ENCODE measurements around the gene KRTAP10-3.

KRTAP10-3 gene

GRCh38 chr21:44530221-44530902 is 28.2 kb downstream of the KRTAP10-3 start:
- no peak for DNase-seq (ENCODE audit: low read depth, low spot score)

DNA sequence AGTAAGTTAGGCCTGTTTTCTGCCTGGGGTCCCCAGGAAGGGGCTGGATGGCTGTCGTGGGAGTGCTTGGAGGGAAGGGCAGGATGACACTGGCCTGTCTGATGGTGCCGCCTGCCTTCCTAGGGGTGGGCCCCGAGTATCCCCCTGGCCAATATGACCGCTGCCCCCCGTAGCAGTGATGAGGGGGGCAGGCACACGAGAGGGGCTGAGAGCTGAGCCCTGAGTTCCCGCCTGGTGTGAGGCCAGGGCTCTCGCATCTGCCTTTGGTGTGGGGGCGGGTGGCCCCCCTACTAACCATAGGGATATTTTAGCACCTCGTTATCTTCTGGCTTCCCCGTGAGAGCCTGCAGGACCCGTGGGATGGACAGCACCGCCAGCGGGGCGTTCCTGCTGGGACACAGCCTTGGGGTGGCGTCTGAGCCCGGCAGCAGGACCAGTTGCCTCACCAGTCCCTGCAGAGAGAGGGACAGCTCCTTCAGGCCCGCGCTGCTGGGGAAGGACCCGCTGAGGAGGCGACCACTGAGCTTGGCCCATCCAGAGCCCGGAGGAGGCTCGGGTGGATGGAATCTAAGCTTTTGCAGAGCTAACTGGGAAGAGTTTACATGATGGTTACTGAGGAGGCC is 29.0 kb downstream of the KRTAP10-3 start:
- no peak for DNase-seq (ENCODE audit: low read depth, low spot score)

- DNase-seq (ENCODE audit: low read depth, low spot score): no peak
These were observed 29.6 kb downstream of the KRTAP10-3 start for GRCh38 chr21:44529011-44529421.

DNA sequence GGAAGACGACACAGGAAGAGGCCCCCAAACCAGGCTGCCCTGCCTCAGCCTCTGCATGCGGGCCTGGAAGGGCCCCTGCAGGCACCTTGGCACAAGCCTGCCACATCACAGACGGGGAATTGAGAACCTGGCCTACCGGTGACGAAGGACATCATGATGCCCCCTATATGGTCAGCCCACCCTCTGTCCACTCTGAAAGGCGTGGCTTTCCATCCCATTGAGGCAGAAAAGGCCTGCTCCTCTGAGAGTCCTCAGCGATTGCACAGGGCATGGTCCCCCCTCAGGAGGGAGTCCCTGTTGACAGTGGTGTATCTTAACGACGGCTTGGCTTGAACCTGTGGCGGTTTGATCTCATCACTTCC is 30.0 kb downstream of the KRTAP10-3 start:
- DNase-seq (ENCODE audit: low read depth, low spot score): no peak

GRCh38 chr21:44527983-44528633 is 30.5 kb downstream of the KRTAP10-3 start:
- DNase-seq (ENCODE audit: low read depth, low spot score): no peak

DNA sequence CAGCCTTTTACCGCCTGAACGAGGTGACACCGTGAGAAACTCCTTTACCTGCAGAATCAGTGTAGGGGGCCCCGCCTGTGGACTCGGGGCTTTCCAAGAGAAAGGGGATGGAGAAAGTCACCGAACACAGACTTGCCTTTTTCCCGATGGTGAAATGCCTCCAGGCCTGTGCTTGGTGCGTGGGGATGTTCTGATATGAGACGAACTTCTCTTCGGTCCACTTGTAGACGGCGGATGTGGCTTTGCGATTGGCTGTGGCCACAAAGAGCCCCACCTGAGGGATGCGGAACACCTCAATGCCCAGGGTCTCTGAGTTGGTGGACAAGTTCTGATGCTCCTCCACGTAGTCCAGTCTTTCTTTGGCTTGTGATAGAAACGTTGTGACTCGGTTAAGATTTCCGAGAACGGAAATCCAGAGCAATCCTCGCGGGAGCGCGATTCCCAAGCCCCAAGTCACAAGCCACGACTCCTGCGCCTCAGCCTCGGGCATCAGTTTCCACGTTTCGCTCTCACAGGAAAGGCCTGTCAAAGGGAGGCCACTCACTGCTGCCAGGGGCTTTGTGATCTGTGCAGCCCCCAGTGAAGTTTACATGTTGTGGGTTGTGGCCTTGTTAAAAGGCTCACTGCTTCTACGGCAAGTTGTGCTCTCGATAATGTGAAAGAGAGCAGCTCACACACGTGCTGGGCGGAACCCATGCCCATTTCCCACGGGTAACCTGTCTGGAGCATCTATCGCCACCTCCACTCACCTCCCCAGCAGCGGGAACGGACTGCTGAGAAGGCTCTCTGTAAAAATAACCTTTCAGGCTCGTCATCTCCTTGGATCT is 31.2 kb downstream of the KRTAP10-3 start:
- no peak for DNase-seq (ENCODE audit: low read depth, low spot score)

DNA sequence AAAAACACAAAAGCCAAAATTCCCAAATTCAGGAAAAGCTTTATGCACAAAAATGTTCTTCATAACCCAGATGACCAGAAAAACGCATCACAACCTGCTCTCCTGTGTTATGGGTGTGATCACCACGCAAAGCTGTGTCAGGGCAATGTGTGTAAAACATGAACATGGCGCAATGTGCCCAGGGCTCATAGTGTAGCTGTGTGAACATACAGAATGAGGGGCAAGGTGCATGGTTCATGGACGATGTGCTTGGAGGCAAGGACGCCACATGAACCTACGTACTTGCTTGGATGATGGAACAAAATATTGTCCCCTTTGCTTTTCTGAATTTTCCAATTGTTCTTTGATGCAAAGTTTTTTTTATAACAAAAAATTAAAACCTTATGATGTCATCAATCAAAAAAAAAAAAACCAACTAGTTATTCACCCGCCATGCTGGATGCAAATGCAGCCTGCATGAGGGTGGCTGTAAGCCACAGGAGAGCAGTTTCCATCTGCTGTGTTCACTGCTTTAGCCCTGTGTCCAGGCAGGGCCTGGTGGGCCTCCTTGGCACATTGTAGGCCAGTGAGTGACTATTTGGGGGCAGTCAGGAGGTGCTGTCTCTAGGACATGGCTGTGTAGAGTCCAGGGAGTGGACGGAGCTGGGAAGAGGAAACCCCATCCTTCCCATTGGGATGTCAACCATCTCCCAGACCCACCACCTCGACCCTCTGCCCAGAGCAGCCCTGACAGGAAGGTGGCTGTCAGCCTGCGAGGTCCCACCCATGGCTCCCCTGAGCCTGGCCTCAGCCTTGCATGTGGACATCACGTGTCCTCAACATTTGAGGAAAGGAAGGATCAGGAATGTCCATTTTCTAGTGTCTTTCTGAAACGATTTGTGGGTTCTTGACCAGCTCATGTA is 32.2 kb downstream of the KRTAP10-3 start:
- DNase-seq (ENCODE audit: low read depth, low spot score): no peak

- DNase-seq (ENCODE audit: low read depth, low spot score): no peak
These were observed 33.1 kb downstream of the KRTAP10-3 start for GRCh38 chr21:44525391-44526095.

DNA sequence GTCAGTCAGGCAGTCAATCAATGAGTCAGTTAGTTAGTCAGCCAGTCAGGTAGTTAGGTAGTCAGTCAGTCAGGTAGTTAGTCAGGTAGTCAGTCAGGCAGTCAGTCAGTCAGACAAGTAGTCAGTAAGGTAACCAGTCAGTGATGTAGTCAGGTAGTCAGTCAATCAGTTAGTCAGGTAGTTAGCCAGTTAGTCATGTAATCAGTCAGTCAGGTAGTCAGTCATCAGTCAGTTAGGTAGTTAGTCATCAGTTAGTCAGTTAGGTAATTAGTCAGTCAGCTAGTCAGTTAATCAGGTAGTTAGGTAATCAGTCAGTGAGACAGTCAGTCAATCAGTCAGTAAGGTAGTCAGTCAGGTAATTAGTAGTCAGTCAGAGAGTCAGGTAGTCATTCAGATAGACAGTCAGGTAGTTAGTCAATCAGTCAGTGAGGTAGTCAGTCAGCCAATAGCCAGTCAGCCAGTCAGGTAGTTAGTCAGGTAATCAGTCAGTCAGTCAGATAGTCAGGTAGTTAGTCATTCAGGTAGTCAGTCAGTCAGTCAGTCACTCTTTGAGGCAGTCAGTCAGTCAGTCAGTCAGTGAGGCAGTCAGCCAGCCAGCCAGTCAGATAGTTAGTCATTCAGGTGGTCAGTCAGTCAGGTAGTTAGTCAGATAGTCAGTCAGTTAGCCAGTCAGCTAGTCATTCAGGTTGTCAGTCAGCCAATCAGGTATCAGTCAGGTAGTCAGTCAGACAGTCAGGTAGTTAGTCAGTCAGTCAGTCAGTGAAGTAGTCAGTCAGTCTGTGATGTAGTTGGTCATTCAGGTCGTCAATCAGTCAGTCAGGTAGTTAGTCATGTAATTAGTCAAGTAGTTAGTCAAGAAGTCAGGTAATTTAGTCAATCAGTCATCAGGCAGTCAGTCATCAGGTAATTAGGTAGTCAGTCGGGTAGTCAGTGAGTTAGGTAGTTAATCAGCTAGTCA is 33.9 kb downstream of the KRTAP10-3 start:
- DNase-seq (ENCODE audit: low read depth, low spot score): no peak

GRCh38 chr21:44523567-44524413 is 34.8 kb downstream of the KRTAP10-3 start:
- no peak for DNase-seq (ENCODE audit: low read depth, low spot score)

DNA sequence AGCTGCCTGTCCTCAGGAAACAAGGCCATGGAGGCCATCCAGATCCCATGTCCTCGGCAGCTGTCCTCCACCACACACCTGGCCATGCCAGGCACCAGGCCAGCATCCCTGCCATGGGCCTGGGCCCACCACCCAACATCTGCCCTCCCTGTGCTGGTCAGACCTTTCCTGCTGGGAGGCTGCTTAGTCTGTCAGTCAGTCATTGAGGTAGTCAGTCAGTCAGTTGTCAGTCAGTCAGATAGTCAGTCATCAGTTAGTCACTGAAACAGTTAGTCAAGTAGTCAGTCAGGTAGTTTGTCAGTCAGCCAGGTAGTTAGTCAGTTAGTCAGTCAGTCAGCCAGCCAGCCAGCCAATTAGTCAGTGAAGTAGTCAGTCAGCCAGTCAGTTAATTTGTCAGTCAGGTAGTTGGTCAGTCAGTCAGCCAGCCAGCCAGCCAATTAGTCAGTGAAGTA is 35.8 kb downstream of the KRTAP10-3 start:
- DNase-seq (ENCODE audit: low read depth, low spot score): no peak

DNA sequence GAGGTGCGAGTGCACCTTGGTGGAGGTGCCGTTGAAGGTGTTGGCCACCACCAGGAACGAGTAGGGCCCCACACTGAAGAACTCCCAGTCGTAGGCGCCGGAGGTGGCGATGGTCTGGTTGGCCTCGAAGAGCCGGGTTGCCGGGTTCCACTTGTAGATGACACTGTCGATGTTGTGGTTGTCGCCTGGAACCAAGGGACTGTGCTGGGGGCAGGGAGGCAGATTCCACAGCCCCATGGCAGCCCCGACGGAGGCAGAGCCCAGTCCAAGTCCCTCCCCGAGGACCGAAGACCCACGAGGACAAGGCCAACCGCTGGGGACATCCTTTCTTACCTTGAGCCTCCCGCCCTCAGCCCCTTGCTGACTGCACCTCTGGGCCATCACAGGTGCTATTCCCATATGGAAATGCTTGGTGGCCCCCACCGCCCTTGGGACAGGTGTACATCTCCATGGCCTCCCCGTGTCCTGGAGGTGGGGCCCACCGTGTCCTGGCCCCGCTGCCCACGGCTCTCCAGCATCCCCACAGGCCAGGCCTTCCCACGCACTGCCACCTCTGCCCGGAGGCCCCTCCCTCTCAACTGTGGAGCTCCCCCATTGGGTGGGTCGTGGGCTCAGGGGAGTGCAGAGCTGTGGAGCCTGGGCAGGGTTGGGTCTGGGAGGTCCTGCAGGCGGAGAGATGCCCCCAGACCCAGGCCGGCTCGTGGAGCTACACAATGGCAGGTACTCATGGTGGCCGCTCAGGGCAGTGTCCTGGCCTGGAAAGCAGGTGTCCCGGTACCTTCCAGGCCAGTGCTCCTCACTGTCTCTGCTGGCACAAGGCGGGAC is 36.5 kb downstream of the KRTAP10-3 start:
- no peak for DNase-seq (ENCODE audit: low read depth, low spot score)

GRCh38 chr21:44521301-44521927 is 37.2 kb downstream of the KRTAP10-3 start:
- no peak for DNase-seq (ENCODE audit: low read depth, low spot score)

GRCh38 chr21:44520326-44521300 is 38.0 kb downstream of the KRTAP10-3 start:
- DNase-seq (ENCODE audit: low read depth, low spot score): peak; percentile 12

All from astrocyte of the hippocampus (primary cell).